22Rv1 (cell line): ENCODE measurements around the gene ALG10B.
"Not testable (repeated sequence)": the region's sequence is repeated elsewhere in the genome, so short reads cannot be mapped to it uniquely, and the experiment has no call there.

Source experiments
- H3K27ac ChIP-seq: fragments of 450-650 bp; 2 replicates; pipeline ENCODE4 v1.5.1; 2017
- CTCF ChIP-seq: fragments of 450-650 bp; IDR thresholded peaks from 2 replicates; pipeline ENCODE4 v1.5.1; 2017; ENCODE audit warnings: mild to moderate bottlenecking
- ZFX ChIP-seq: fragments of 450-650 bp; IDR thresholded peaks from 2 replicates; pipeline ENCODE4 v1.6.1; 2017; ENCODE audit warnings: antibody characterized with exemption, borderline replicate concordance

The ALG10B gene

DNA sequence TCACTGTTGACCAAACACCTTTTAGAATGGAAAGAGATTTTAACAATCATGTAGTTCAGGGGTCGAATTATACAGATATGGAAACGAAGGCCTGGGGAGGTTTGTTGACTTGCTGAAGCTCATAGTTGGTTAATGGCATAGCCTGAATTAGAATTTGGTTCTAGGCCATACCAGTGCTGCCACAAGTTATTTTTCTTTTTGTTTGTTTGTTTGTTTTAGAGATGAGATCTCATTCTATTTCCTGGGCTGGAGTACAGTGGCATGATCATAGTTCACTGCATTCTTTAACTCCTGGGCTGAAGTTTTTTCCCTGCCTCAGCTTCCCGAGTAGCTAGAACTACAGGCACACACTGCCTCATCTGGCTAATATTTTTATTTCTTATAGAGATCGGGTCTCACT lies 25.4 kb upstream of the ALG10B start:
- H3K27ac ChIP-seq, result no peak overlapping the region
- no peak for TF ChIP-seq CTCF
- TF ChIP-seq ZFX, result no peak

DNA sequence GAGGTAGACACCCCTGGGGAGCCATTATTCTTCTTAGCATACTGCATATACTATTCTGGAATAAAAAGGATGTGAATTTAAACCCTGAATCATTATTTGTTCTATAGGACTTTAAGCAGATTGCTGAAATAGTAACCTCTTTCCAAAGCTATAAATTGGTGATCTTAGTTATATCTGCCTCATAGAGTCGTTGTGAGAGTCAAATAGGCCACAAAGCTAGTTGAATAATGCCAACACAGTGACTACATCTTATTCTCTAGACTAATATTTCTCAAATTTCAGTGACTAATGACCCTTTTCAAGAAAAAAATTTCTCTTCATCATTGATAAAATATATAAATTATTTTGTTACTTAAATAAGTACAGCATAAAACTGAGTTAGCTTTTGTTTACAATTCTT lies 13.6 kb upstream of the ALG10B start:
- H3K27ac ChIP-seq, result peak overlapping the region; percentile 26; the same call in 1 of the 2 replicates

DNA sequence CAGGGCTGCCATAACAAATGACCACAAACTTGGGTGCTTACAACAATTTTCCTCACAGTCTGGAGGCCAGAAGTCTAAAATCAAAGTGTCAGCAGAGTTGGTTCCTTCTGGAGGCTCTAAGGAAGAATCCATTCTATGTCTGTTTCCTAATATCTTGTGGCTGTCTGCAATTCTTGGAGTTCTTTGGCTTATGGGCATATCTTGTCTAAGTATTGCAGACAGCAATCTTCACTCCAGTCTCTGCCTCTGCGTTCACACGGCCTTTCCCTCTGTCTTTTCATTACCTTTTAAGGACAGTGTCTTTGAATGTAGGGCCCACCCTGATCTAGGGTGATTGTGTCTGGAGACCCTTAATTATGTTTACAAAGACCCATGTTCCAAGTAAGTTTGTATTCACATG lies 5.4 kb downstream of the ALG10B start:
- H3K27ac ChIP-seq, result not testable (repeated sequence)

- TF ChIP-seq CTCF (no peak), ZFX (no peak)
These were observed 8.3 kb downstream of the ALG10B start for GRCh38 chr12:38324912-38325311.

DNA sequence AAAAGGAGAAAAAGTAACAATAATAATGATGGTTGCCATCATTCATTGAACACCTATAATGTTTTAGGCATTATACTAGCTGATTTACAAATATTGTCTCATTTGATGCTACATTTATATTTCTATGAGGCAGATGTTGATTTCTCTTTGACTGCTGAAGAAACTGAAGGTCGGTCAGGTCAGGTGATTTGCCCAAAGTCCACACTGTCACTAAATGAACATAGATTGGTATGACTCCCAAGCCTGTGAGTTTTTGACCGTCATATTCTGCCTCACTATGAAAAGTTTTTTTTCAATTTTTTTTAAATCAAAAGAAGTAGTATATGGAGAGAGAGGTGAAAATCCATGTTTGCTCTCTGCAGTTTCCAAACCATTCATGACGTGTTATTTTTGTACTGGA lies 10.8 kb downstream of the ALG10B start:
- TF ChIP-seq ZFX, result no peak
- no peak for TF ChIP-seq CTCF
- no peak overlapping the region for H3K27ac ChIP-seq

More at GRCh38 chr12:38324912-38325311, 8.3 kb downstream of the ALG10B start:
- no peak overlapping the region for H3K27ac ChIP-seq

DNA sequence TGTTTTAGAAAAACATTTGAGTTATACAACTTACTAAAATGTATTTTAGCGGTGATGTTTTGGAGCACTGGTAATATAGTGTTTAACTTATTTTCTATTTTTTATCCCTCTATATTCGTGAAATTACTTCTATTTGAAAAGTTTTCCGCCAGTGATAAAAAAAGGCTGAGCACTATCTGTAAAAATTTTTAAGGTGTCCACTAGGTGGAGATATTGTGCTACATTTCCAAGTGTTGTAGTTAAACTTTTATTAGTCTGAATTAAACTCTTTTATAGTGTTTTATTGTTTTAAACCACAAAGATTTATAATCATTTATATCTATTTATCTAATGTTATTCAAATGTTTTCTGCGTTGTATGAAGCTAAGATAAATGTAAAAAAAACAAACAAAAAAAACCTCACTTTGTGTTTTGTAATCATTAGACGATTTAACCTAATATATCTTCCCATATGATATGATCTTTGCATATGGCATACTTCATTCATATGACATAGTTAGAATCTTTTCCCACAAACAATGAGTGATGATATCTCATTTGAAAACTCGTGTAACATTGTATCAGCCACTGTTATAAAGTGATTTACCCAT lies 11.8 kb downstream of the ALG10B start:
- TF ChIP-seq CTCF (peak; percentile 77), ZFX (no peak)
- no peak overlapping the region for H3K27ac ChIP-seq

- H3K27ac ChIP-seq, result not testable (repeated sequence)
These were observed 13.8 kb downstream of the ALG10B start for GRCh38 chr12:38330414-38330813.

GRCh38 chr12:38332814-38333213 lies 16.2 kb downstream of the ALG10B start:
- no peak for TF ChIP-seq ZFX
- no peak for TF ChIP-seq CTCF
- no peak overlapping the region for H3K27ac ChIP-seq

GRCh38 chr12:38342444-38342843 lies 25.9 kb downstream of the ALG10B start:
- TF ChIP-seq CTCF (no peak), ZFX (no peak)

GRCh38 chr12:38343256-38343655 lies 26.7 kb downstream of the ALG10B start:
- not testable (repeated sequence) for H3K27ac ChIP-seq

More at GRCh38 chr12:38342444-38342843, 25.9 kb downstream of the ALG10B start:
- H3K27ac ChIP-seq, result no peak overlapping the region

- H3K27ac ChIP-seq, result not testable (repeated sequence)
These were observed 27.3 kb downstream of the ALG10B start for GRCh38 chr12:38343916-38344315.
